Measurements from ENCODE around the gene LIMA1.
"Not testable (repeated sequence)": the region's sequence is repeated elsewhere in the genome, so short reads cannot be mapped to it uniquely, and the experiment has no call there.

The LIMA1 gene

GRCh38 chr12:50184261-50184660, 99.1 kb downstream of the LIMA1 start:
- no peak for FAIRE-seq

GRCh38 chr12:50182461-50182860, 100.9 kb downstream of the LIMA1 start:
- no peak for FAIRE-seq

- FAIRE-seq, result no peak
These were observed 101.6 kb downstream of the LIMA1 start for GRCh38 chr12:50181691-50182090.

GRCh38 chr12:50175716-50176026, 107.6 kb downstream of the LIMA1 start:
- FAIRE-seq, result no peak

- FAIRE-seq, result peak; percentile 98
These were observed 108.2 kb downstream of the LIMA1 start for GRCh38 chr12:50174971-50175715.

GRCh38 chr12:50167049-50167828, 116.1 kb downstream of the LIMA1 start, which contains the start of gene CERS5:
Gene CERS5, minus strand, starts transcription at chr12:50167369. Its CDS starts 72 bp downstream, at chr12:50167297.
- FAIRE-seq, result peak; percentile 97

- FAIRE-seq, result no peak
These were observed 116.6 kb downstream of the LIMA1 start for GRCh38 chr12:50166799-50167048.

GRCh38 chr12:50164963-50165362, 118.4 kb downstream of the LIMA1 start:
- no peak for FAIRE-seq

GRCh38 chr12:50162230-50162629, 121.1 kb downstream of the LIMA1 start:
- FAIRE-seq, result no peak

- FAIRE-seq, result no peak
These were observed 122.7 kb downstream of the LIMA1 start for GRCh38 chr12:50160643-50161042.

- no peak for FAIRE-seq
These were observed 126.1 kb downstream of the LIMA1 start for GRCh38 chr12:50157259-50157658.

- FAIRE-seq, result no peak
These were observed 126.7 kb downstream of the LIMA1 start for GRCh38 chr12:50156641-50157040.

GRCh38 chr12:50154947-50155346, 128.4 kb downstream of the LIMA1 start:
- not testable (repeated sequence) for FAIRE-seq

GRCh38 chr12:50151047-50151687, 132.2 kb downstream of the LIMA1 start:
- FAIRE-seq, result no peak

- no peak for FAIRE-seq
These were observed 134.0 kb downstream of the LIMA1 start for GRCh38 chr12:50149311-50149710.

GRCh38 chr12:50148011-50148410, 135.3 kb downstream of the LIMA1 start:
- FAIRE-seq, result not testable (repeated sequence)

GRCh38 chr12:50147281-50147680, 136.0 kb downstream of the LIMA1 start:
- FAIRE-seq, result no peak

GRCh38 chr12:50145439-50145838, 137.9 kb downstream of the LIMA1 start:
- FAIRE-seq, result no peak

- FAIRE-seq, result no peak
These were observed 140.3 kb downstream of the LIMA1 start for GRCh38 chr12:50142993-50143392.

- FAIRE-seq, result no peak
These were observed 150.7 kb downstream of the LIMA1 start for GRCh38 chr12:50132505-50133135.

GRCh38 chr12:50129290-50129689, 154.0 kb downstream of the LIMA1 start:
- FAIRE-seq, result no peak

- no peak for FAIRE-seq
These were observed 155.8 kb downstream of the LIMA1 start for GRCh38 chr12:50127546-50127945.

Data from G401.6 (cell line).